Measurements from ENCODE around the gene KATNBL1.

Gene KATNBL1

GRCh38 chr15:34128898-34129297, 81.0 kb downstream of the KATNBL1 start:
- ATAC-seq = no peak
- no peak for TF ChIP-seq CSRNP3 (CRISPR knock-in tag; IDR thresholded peaks at IDR 0.05)
- TF ChIP-seq TOX (CRISPR knock-in tag; IDR thresholded peaks at IDR 0.05; ENCODE audit: borderline replicate concordance) = no peak
- TF ChIP-seq POU6F1 (CRISPR knock-in tag; IDR thresholded peaks at IDR 0.05; ENCODE audit: borderline replicate concordance, low read depth) = no peak
- no peak for TF ChIP-seq TCF4 (CRISPR knock-in tag; IDR thresholded peaks at IDR 0.05; ENCODE audit: borderline replicate concordance)
- TF ChIP-seq PPARA (CRISPR knock-in tag; IDR thresholded peaks at IDR 0.05; ENCODE audit: borderline replicate concordance) = no peak
- TF ChIP-seq CSDC2 (CRISPR knock-in tag; IDR thresholded peaks at IDR 0.05) = no peak
- no peak for TF ChIP-seq BACH2 (CRISPR knock-in tag; IDR thresholded peaks at IDR 0.05; ENCODE audit: borderline replicate concordance)
- no peak for TF ChIP-seq RARB (CRISPR knock-in tag; IDR thresholded peaks at IDR 0.05)
- no peak for TF ChIP-seq ZNF70 (CRISPR knock-in tag; IDR thresholded peaks at IDR 0.05)
- TF ChIP-seq ESRRG (CRISPR knock-in tag; IDR thresholded peaks at IDR 0.05) = no peak
- TF ChIP-seq CREB5 (CRISPR knock-in tag; IDR thresholded peaks at IDR 0.05; ENCODE audit: low read depth) = no peak
- no peak for TF ChIP-seq SNAI2 (CRISPR knock-in tag; IDR thresholded peaks at IDR 0.05)
- no peak for TF ChIP-seq ZNF8 (CRISPR knock-in tag; IDR thresholded peaks at IDR 0.05)
- no peak for TF ChIP-seq ZNF565 (CRISPR knock-in tag; conservative IDR thresholded peaks at IDR 0.05; ENCODE audit: low read depth)
- TF ChIP-seq ISL1 (CRISPR knock-in tag; IDR thresholded peaks at IDR 0.05) = no peak
- TF ChIP-seq ZFP30 (CRISPR knock-in tag; IDR thresholded peaks at IDR 0.05) = no peak
- no peak for TF ChIP-seq PATZ1 (CRISPR knock-in tag; IDR thresholded peaks at IDR 0.05; ENCODE audit: borderline replicate concordance)

GRCh38 chr15:34126522-34126921, 83.4 kb downstream of the KATNBL1 start:
- TF ChIP-seq ZC3H10 (CRISPR knock-in tag; IDR thresholded peaks at IDR 0.05) (no peak), RARB (CRISPR knock-in tag; IDR thresholded peaks at IDR 0.05) (no peak), ARNTL (CRISPR knock-in tag; IDR thresholded peaks at IDR 0.05; ENCODE audit: borderline replicate concordance, low read depth) (no peak), SNAI2 (CRISPR knock-in tag; IDR thresholded peaks at IDR 0.05) (no peak)
- ATAC-seq = no peak

GRCh38 chr15:34125945-34126344, 84.0 kb downstream of the KATNBL1 start:
- no peak for TF ChIP-seq SNAI2 (CRISPR knock-in tag; IDR thresholded peaks at IDR 0.05)
- TF ChIP-seq PATZ1 (CRISPR knock-in tag; IDR thresholded peaks at IDR 0.05; ENCODE audit: borderline replicate concordance) = no peak
- ATAC-seq = no peak

GRCh38 chr15:34124651-34125050, 85.2 kb downstream of the KATNBL1 start:
- no peak for ATAC-seq
- TF ChIP-seq POU6F1 (CRISPR knock-in tag; IDR thresholded peaks at IDR 0.05; ENCODE audit: borderline replicate concordance, low read depth) (no peak), ZFP3 (CRISPR knock-in tag; IDR thresholded peaks at IDR 0.05) (no peak), TOX (CRISPR knock-in tag; IDR thresholded peaks at IDR 0.05; ENCODE audit: borderline replicate concordance) (no peak), ESRRG (CRISPR knock-in tag; IDR thresholded peaks at IDR 0.05) (no peak), PATZ1 (CRISPR knock-in tag; IDR thresholded peaks at IDR 0.05; ENCODE audit: borderline replicate concordance) (no peak), BACH2 (CRISPR knock-in tag; IDR thresholded peaks at IDR 0.05; ENCODE audit: borderline replicate concordance) (no peak), PPARA (CRISPR knock-in tag; IDR thresholded peaks at IDR 0.05; ENCODE audit: borderline replicate concordance) (no peak), ZNF8 (CRISPR knock-in tag; IDR thresholded peaks at IDR 0.05) (no peak), OSR1 (CRISPR knock-in tag; IDR thresholded peaks at IDR 0.05) (no peak), CSDC2 (CRISPR knock-in tag; IDR thresholded peaks at IDR 0.05) (no peak)
